Stimulated activated CD8-positive, alpha-beta memory T cell treated with anti-CD3 and anti-CD28 coated beads, Interleukin-2, amount 100 ng/mL, for 48 hours (primary cell): ENCODE results near the gene DSC2.

Source experiments
- DNase-seq, 2 donors: peaks; one replicate each; pipeline ENCODE4 v3.0.0-alpha.2; 2020; ENCODE audit warnings: low read depth in 2 of 2

The DSC2 gene

GRCh38 chr18:31098878-31099277 lies 3.3 kb downstream of the DSC2 start:
- no peak for DNase-seq

DNA sequence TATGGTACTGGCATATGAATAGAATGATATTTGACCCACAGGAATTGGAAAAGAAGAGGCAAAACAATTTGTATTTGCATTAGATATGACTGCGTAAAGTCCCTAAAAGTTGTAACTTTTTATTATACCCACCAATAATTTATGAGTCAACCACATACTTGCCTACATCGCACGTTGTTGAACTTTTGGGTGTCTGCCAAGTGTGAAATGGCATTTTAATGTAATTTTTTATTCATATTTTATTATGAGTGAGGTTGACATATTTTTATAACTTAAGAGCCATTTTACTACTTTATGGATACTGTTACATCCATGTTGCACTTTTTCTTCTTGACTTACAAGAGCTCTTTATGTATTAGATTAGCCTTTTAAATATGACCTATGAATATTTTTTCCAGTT lies 4.6 kb downstream of the DSC2 start:
- DNase-seq = no peak

GRCh38 chr18:31093880-31094279 lies 8.3 kb downstream of the DSC2 start:
- no peak for DNase-seq

DNA sequence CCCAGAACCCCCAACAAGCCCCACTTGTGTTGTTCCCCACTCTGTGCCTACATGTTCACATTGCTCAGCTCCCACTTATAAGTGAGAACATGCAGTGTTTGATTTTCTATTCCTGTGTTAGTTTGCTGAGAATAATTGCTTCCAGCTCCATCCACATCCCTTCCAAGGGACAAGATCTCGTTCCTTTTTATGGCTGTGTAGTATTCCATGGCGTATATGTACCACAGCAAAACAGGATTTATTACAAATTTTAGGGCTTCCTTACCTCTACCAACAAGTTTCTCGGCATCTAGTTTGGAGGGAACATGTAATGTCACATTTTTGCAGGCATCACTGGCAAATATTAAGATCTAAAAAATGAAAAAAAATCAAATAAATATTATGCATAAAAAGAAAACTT lies 8.9 kb downstream of the DSC2 start:
- DNase-seq = no peak

DNA sequence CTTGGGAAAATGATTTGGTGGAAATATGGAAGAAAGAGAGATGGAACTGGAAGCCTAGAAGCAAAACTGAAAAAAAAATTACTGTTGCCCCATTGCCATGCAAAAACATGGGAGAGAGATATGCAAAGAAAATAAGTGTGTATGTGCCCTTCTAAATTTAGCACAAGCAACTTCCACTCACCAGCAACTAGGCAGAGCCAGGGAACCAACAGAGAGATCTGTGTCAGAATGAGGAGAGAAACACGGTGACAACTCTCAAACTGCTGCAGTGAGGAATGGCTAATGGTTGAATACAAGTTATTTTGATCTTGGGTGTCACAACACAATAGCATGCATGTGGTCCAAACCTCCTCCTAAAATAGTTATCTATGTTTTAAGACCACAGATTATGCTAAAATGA lies 10.9 kb downstream of the DSC2 start:
- DNase-seq = no peak

- no peak for DNase-seq
These were observed 13.7 kb downstream of the DSC2 start for GRCh38 chr18:31088532-31088931.

- DNase-seq = no peak
These were observed 22.2 kb downstream of the DSC2 start for GRCh38 chr18:31079973-31080372.

DNA sequence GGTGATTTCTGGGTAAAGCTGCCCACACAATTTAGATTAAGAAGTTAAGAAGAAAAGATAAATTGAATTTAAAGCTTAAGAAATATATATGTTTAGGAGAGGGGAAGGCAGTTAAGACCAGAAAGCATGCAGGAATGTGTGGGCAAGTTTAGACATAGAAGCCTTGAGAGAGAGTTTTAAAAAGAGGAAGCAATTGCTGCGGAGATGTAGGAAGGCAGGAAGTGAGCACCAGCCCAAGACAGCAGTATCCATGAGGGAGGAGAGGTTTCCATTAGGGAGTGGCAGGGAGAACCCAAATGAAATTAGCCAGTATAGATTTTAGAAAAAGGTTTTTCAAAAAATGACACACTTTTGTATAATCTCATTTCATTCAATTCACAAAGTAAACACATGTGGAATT lies 24.3 kb downstream of the DSC2 start:
- DNase-seq = no peak

- no peak for DNase-seq
These were observed 30.0 kb downstream of the DSC2 start for GRCh38 chr18:31072175-31072574.

DNA sequence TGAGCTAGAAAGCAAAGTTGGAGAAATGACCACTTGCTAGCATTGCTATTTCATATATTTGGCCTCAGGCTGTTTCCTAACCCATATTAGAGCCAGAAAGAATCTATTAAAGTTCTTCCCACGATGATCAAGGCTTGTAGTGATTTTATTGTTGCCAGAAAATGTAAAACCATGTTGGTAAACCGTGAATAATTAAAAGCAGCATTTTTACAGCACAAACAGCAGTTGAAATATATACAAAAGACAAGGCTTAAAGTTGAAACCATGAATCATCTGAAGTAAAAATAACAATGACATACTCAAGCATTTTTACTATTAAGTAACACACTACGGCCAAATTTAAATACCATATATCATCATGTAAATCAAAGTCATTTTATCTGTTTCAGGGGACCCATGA lies 32.0 kb downstream of the DSC2 start:
- no peak for DNase-seq

- DNase-seq = no peak
These were observed 36.0 kb downstream of the DSC2 start for GRCh38 chr18:31066266-31066665.

DNA sequence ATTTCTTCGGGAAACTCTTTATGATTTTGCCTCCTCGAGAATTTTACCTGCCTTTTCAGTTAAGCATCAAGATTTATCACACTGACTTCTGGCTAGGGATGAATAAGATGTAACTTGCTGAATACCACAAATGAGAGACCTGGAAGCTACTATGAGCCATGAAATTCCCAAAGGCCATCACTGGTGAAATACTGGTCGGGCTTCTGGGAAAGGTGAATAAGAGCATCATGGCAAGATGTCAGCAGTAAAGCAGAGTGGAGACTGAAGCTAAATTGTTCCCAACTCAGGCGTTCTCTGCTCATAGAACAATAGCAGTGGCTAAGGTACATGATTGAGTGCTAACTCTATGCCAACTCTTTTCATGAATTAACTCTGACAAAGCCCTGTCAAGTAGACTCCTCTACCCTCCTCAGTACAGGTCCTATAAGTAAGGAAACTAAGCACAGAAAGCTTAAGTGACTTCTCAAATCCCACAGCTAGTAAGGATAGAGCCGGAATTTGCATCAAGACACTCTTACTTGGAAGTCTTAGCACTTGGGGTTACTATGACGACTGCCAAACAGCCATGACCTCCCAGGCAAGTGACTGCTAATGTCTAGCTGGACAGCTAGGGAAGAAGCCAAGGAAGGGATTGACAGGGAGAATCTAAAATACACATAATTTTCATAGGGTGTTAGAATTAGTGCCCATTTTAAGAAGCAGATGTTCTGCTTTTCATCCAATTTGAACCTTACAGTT lies 37.0 kb downstream of the DSC2 start:
- DNase-seq = no peak

DNA sequence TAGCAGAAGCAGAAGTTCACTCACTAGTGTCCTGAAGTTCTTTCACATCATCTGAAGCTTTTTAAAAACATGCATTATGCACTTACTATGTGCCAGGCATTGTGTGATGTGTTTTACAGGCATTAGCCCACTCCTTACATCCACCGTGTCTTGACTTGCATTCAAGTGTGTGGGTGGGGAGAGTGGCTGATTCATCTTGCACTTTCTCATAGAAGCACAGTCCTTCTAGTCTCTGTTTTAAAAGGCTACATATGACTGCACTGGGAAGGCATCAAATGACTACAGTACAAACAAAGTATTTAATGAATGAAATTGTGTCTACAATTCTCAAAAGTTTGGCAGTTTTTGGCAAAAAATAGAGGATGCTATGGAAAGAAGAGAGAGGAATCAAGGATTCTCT lies 38.1 kb downstream of the DSC2 start:
- no peak for DNase-seq

- DNase-seq = no peak
These were observed 40.3 kb downstream of the DSC2 start for GRCh38 chr18:31061945-31062344.

DNA sequence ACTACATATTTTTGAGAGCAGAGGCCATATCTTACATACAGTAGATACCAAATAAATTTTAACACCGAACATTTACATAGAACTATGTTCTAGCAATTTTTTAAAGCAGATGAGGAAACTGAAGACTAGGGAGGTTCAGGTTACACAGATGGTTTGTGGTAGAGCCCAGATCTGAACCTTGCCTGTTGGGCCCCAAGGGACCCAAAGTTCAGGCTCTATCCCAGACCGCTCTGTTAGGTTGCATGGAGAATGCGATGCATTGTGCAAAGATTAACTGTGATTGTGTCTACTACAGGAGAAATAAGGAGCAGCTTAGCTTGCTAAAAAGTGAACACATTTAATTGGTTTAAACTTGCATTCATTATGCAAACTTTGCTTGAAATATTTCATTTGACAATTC lies 43.3 kb downstream of the DSC2 start:
- DNase-seq = no peak

- DNase-seq = no peak
These were observed 44.3 kb downstream of the DSC2 start for GRCh38 chr18:31057917-31058316.

DNA sequence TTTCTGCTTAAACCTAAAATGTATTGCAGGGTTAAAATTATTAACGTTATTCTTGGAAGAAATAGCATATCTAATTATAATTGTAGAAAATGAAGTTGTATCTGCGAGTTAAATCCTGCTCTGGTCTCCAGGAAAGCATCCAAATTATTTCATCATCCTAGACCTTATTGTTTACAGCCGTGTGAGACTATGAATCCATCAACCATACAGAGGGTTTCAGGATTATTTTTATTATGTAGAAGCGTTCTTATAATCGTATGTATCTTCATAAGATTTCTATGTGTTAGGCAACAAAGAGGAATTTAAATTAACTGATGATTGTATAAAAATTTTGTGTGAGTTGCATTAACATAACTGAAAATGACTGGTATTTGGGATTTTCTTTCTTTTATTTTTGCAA lies 45.2 kb downstream of the DSC2 start:
- no peak for DNase-seq

- DNase-seq = no peak
These were observed 45.9 kb downstream of the DSC2 start for GRCh38 chr18:31056296-31056695.

- no peak for DNase-seq
These were observed 51.6 kb downstream of the DSC2 start for GRCh38 chr18:31050635-31051034.

- no peak for DNase-seq
These were observed 53.0 kb downstream of the DSC2 start for GRCh38 chr18:31049189-31049588.

DNA sequence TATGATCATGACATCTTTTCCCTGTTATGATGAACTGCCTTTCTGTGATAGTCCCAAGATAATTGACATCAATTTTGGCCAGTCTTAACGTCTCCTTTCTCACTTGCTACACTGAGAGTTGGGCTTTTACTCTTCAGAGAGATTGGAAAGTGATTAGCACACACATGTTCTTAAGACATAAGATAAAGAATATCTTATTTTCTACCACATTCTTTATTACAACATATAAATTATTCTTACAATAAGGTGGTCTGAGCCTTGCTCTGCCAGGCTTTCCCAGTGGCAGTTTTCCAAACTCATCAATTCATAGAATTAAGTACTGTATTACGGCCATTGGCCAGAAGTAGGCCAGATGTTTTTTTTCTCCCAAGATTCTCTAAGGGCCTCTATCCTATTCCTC lies 54.0 kb downstream of the DSC2 start:
- DNase-seq = no peak

GRCh38 chr18:31046916-31047315 lies 55.3 kb downstream of the DSC2 start:
- no peak for DNase-seq

- DNase-seq = no peak
These were observed 56.6 kb downstream of the DSC2 start for GRCh38 chr18:31045599-31045998.

DNA sequence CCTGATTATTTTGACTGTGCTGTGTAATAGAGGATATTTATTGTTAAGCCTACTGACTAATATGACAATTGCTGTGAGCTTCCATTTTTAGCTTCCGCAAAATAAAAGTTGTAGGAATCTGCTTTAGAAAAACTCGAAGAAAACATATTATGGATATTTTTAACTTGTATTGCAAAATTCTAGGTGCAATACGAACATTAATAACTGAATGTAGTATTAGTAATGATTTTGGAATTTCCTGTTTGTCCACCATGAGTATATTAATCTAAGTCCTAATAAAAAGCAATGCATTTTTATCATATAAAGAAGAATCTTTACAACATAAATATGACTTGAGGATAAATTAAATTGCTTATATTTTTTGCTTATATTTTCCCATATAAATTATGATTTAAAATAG lies 57.3 kb downstream of the DSC2 start:
- DNase-seq = no peak
